Measurements from ENCODE around the gene POLN. TPM values are rescaled to one million over a fixed set of nuclear protein-coding genes. Genes with fewer than 3 reads are reported as not detected.

Gene POLN
- total and polyA plus RNA-seq, 8 donors, result 2.7 to 5.7 (median 3.9) TPM

GRCh38 chr4:2269618-2270163 is 27.8 kb upstream of the POLN start:
- TF ChIP-seq CTCF (IDR thresholded peaks at IDR 0.05), result no peak
- ATAC-seq (no peak), DNase-seq (peak in 1 of 4 donors; percentile 67)
- Histone ChIP-seq H3K27ac (no peak overlapping the region), H3K4me1 (peaks cover 0 to 5% of the 10 kb centered on the region in 2 donors), H3K27me3 (no peaks in the 10 kb centered on the region), H3K9me3 (no peaks in the 10 kb centered on the region), H3K36me3 (no peaks in the 10 kb centered on the region), H3K4me3 (no peak overlapping the region)
- intact Hi-C loops (cut with DNase I), result no loop called here

- Histone ChIP-seq H3K36me3 (no peaks in the 10 kb centered on the region), H3K27me3 (no peaks in the 10 kb centered on the region), H3K4me1 (peaks cover 0 to 5% of the 10 kb centered on the region in 2 donors), H3K27ac (no peak overlapping the region), H3K9me3 (no peaks in the 10 kb centered on the region), H3K4me3 (no peak overlapping the region)
- intact Hi-C loops (cut with DNase I), result no loop called here
- TF ChIP-seq CTCF (IDR thresholded peaks at IDR 0.05), result no peak
- ATAC-seq, result no peak
- DNase-seq, result peak in 1 of 4 donors; percentile 72
These were observed 27.2 kb upstream of the POLN start for GRCh38 chr4:2269206-2269531.

- peak in 1 of 4 donors; percentile 78 for DNase-seq
- Histone ChIP-seq H3K9me3 (no peaks in the 10 kb centered on the region), H3K4me3 (no peak overlapping the region), H3K4me1 (peaks cover 0 to 5% of the 10 kb centered on the region in 2 donors), H3K36me3 (no peaks in the 10 kb centered on the region), H3K27ac (no peak overlapping the region), H3K27me3 (no peaks in the 10 kb centered on the region)
- intact Hi-C loops (cut with DNase I), result no loop called here
- no peak for ATAC-seq
- no peak for TF ChIP-seq CTCF (IDR thresholded peaks at IDR 0.05)
These were observed 26.7 kb upstream of the POLN start for GRCh38 chr4:2268357-2269205.

- Histone ChIP-seq H3K36me3 (no peaks in the 10 kb centered on the region), H3K9me3 (no peaks in the 10 kb centered on the region), H3K4me1 (peaks cover 7 to 10% of the 10 kb centered on the region in 2 donors), H3K27me3 (no peaks in the 10 kb centered on the region), H3K27ac (no peak overlapping the region), H3K4me3 (no peak overlapping the region)
- no peak for TF ChIP-seq CTCF (IDR thresholded peaks at IDR 0.05)
- intact Hi-C loops (cut with DNase I), result no loop called here
- no peak for ATAC-seq
- DNase-seq, result peak in 1 of 4 donors; percentile 68
These were observed 25.9 kb upstream of the POLN start for GRCh38 chr4:2267841-2268240.

GRCh38 chr4:2267320-2267811 is 25.4 kb upstream of the POLN start:
- ATAC-seq (no peak), DNase-seq (peak in 1 of 4 donors; percentile 65)
- no peaks in the 10 kb centered on the region for H3K27me3 ChIP-seq
- H3K4me3 ChIP-seq, result no peak overlapping the region
- no peaks in the 10 kb centered on the region for H3K9me3 ChIP-seq
- peaks cover 12% of the 10 kb centered on the region in 2 donors for H3K4me1 ChIP-seq
- intact Hi-C loops (cut with DNase I), result no loop called here
- H3K36me3 ChIP-seq, result no peaks in the 10 kb centered on the region
- no peak for TF ChIP-seq CTCF (IDR thresholded peaks at IDR 0.05)
- no peak overlapping the region for H3K27ac ChIP-seq

Data from left lung (tissue), 10 donors.